Tibial nerve (tissue), 3 donors: ENCODE results near the gene MED15.

ENCODE experiments used
- CTCF ChIP-seq, 5 experiments: fragments of 200-600 bp in 3 of 5; fragments of 450-650 bp in 2 of 5; sonication (generic) in 3 of 5; IDR thresholded peaks; one replicate each; pipeline ENCODE4 v1.5.1; 2016 to 2019; ENCODE audit warnings: antibody characterized with exemption in 5 of 5, mild to moderate bottlenecking in 3 of 5, moderate library complexity in 2 of 5
- POLR2A ChIP-seq, 2 donors: fragments of 450-650 bp; IDR thresholded peaks; one replicate each; pipeline ENCODE4 v1.6.1; 2017; ENCODE audit warnings: antibody characterized with exemption in 2 of 2, mild to moderate bottlenecking in 2 of 2, moderate library complexity in 2 of 2

DNA sequence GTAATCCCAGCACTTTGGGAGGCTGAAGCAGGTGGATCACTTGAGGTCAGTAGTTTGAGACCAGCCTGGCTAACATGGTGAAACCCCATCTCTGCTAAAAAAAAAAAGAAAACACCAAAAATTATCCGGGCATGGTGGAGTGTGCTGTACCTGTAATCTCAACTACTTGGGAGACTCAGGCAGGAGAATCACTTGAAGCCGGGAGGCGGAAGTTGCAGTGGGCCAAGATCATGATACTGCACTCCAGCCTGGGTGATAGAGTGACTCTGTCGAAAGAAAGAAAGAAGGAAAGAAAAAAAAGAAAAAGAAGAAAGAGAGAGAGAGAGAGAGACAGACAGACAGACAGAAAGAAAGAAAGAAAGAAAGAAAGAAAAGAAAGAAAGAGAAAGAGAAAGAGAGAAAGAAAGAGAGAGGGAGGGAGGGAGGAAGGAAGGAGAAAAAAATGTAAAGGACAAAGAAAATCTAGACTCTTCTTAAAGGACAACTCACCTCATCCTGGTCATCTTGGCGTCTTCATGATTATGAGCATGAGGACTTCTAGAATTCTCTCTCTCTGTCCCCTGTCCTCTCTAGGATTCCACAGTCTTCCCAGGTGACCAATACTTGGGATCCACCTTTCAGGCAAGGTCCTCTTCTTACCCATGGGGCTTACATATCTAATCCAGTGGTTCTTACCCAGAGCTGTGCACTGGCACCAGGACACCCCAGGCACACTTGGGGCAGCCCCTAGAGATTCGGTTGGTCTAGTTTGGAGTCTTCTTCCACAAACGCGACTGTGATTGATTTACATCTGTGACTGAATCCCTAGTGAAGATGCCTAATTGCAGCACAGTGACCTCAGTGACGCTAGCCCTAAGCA, 120.9 kb downstream of the MED15 start:
- TF ChIP-seq CTCF (IDR thresholded peaks at IDR 0.05), result no peak
- TF ChIP-seq POLR2A (IDR thresholded peaks at IDR 0.05), result no peak
